Measurements from ENCODE around the gene STAG3. TPM values are rescaled to one million over a fixed set of nuclear protein-coding genes. Genes with fewer than 3 reads are reported as not detected.

Gene STAG3
- total and polyA plus RNA-seq, 10 of the 15 experiments (the other 5 are each of a cell fraction or from before 2014, with no cell fraction given), result 73.0 to 306 (median 120) TPM

- TF ChIP-seq POU2F2 (IDR thresholded peaks at IDR 0.05; ENCODE audit: borderline replicate concordance, low read depth, low read length) (no peak), FOXK2 (IDR thresholded peaks at IDR 0.05) (no peak), CHD1 (IDR thresholded peaks at IDR 0.05; ENCODE audit: low read depth, low read length) (no peak), BMI1 (IDR thresholded peaks at IDR 0.05; ENCODE audit: borderline replicate concordance) (no peak), RAD21 (IDR thresholded peaks at IDR 0.05; ENCODE audit: insufficient read depth, low read depth, low read length) (no peak), MEF2A (IDR thresholded peaks at IDR 0.05; ENCODE audit: insufficient read depth, low read depth, low read length) (0 out of 2 replicates have a peak, but pooled peaks have one; percentile 33), SIX5 (IDR thresholded peaks at IDR 0.05; ENCODE audit: low read depth, low read length, severe bottlenecking) (no peak), EP300 (IDR thresholded peaks at IDR 0.05; ENCODE audit: borderline replicate concordance in 1 of 2, control insufficient read depth in 1 of 2, low read depth in 2 of 2, low read length in 2 of 2) (peak; percentile 27 to 74; a peak in 3 of 4 replicates), ZNF217 (IDR thresholded peaks at IDR 0.05) (no peak), RELB (IDR thresholded peaks at IDR 0.05; ENCODE audit: low read depth) (no peak; the same call in 1 of the 2 replicates), STAT1 (conservative IDR thresholded peaks at IDR 0.05) (no peak), ELK1 (IDR thresholded peaks at IDR 0.05; ENCODE audit: low read depth, low read length) (no peak), IRF4 (IDR thresholded peaks at IDR 0.05; ENCODE audit: low read depth, low read length) (peak; percentile 51; the same call in 1 of the 2 replicates), BACH1 (IDR thresholded peaks at IDR 0.05; ENCODE audit: borderline replicate concordance) (no peak; the same call in 1 of the 2 replicates), HDAC2 (IDR thresholded peaks at IDR 0.05) (no peak), FOXM1 (IDR thresholded peaks at IDR 0.05; ENCODE audit: low read depth, low read length) (peak; percentile 70; the same call in 1 of the 2 replicates), ZNF207 (IDR thresholded peaks at IDR 0.05; ENCODE audit: borderline replicate concordance) (no peak), GABPA (IDR thresholded peaks at IDR 0.05; ENCODE audit: low read depth) (no peak), NFYB (IDR thresholded peaks at IDR 0.05; ENCODE audit: insufficient read depth, low read depth, low read length) (peak; percentile 78)
- TF ChIP-seq, protein P1, sequence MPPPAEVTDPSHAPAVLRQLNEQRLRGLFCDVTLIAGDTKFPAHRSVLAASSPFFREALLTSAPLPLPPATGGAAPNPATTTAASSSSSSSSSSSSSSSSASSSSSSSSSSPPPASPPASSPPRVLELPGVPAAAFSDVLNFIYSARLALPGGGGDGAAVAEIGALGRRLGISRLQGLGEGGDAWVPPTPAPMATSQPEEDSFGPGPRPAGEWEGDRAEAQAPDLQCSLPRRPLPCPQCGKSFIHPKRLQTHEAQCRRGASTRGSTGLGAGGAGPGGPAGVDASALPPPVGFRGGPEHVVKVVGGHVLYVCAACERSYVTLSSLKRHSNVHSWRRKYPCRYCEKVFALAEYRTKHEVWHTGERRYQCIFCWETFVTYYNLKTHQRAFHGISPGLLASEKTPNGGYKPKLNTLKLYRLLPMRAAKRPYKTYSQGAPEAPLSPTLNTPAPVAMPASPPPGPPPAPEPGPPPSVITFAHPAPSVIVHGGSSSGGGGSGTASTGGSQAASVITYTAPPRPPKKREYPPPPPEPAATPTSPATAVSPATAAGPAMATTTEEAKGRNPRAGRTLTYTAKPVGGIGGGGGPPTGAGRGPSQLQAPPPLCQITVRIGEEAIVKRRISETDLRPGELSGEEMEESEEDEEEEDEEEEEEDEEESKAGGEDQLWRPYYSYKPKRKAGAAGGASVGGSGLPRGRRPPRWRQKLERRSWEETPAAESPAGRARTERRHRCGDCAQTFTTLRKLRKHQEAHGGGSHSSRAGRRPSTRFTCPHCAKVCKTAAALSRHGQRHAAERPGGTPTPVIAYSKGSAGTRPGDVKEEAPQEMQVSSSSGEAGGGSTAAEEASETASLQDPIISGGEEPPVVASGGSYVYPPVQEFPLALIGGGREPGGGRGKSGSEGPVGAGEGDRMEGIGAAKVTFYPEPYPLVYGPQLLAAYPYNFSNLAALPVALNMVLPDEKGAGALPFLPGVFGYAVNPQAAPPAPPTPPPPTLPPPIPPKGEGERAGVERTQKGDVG (CRISPR knock-in tag; IDR thresholded peaks at IDR 0.05), result no peak
- TF ChIP-seq, protein P2, sequence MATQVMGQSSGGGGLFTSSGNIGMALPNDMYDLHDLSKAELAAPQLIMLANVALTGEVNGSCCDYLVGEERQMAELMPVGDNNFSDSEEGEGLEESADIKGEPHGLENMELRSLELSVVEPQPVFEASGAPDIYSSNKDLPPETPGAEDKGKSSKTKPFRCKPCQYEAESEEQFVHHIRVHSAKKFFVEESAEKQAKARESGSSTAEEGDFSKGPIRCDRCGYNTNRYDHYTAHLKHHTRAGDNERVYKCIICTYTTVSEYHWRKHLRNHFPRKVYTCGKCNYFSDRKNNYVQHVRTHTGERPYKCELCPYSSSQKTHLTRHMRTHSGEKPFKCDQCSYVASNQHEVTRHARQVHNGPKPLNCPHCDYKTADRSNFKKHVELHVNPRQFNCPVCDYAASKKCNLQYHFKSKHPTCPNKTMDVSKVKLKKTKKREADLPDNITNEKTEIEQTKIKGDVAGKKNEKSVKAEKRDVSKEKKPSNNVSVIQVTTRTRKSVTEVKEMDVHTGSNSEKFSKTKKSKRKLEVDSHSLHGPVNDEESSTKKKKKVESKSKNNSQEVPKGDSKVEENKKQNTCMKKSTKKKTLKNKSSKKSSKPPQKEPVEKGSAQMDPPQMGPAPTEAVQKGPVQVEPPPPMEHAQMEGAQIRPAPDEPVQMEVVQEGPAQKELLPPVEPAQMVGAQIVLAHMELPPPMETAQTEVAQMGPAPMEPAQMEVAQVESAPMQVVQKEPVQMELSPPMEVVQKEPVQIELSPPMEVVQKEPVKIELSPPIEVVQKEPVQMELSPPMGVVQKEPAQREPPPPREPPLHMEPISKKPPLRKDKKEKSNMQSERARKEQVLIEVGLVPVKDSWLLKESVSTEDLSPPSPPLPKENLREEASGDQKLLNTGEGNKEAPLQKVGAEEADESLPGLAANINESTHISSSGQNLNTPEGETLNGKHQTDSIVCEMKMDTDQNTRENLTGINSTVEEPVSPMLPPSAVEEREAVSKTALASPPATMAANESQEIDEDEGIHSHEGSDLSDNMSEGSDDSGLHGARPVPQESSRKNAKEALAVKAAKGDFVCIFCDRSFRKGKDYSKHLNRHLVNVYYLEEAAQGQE (IDR thresholded peaks at IDR 0.05; ENCODE audit: low read depth, low read length), result no peak
Measured at GRCh38 chr7:100208911-100209408, 31.2 kb downstream of the STAG3 start (continued).
